Inflammatory macrophage treated with lipopolysaccharide for 1 hour (primary cell): ENCODE results near the gene INTS6L.

Experiments
- DNase-seq, 2 donors: peaks; one replicate each; pipeline ENCODE4 v3.0.0-alpha.2; 2020 to 2022

Gene INTS6L

DNA sequence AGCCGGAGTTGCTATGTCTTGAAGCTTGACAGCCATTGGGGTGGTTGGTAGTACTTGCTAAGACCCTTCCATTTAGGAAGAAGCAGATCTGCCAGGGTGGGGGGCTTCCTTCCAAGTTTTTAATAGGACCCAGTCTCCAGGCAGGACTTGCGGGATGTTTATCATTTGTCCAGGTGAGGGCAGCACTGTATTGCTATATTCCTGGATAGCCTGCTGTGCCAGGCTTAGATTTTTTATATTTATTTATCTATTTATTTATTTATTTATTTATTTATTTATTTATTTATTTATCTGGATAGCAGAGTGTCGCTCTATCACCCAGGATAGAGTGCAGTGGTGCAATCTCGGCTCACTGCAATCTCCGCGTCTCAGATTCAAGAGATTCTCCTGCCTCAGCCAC is 105.5 kb downstream of the INTS6L start:
- no peak for DNase-seq

- DNase-seq, result no peak
These were observed 108.9 kb downstream of the INTS6L start for GRCh38 chrX:135629342-135629741.
